ENCODE results near the gene ADAMTS17.

DNA sequence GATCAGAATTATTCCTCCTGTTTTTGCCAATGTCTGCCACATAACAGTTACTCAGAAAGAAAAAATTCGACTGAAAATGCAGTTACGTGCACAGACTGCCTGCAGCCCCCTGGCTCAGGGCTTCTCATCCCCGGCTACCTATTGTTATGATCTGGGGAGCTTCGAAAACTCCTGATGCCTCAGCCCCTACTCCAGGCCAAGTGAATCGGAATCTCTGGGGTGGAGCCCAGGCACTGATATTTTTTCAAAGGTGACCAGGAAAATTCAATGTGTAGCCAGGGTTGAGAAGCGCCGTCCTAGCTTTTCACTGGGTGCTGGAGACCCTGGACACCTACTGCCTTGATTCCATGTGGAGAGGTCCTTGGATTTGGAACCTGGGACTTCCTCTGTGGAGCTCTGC is 8.5 kb downstream of the ADAMTS17 start:
- TF ChIP-seq, protein P1, sequence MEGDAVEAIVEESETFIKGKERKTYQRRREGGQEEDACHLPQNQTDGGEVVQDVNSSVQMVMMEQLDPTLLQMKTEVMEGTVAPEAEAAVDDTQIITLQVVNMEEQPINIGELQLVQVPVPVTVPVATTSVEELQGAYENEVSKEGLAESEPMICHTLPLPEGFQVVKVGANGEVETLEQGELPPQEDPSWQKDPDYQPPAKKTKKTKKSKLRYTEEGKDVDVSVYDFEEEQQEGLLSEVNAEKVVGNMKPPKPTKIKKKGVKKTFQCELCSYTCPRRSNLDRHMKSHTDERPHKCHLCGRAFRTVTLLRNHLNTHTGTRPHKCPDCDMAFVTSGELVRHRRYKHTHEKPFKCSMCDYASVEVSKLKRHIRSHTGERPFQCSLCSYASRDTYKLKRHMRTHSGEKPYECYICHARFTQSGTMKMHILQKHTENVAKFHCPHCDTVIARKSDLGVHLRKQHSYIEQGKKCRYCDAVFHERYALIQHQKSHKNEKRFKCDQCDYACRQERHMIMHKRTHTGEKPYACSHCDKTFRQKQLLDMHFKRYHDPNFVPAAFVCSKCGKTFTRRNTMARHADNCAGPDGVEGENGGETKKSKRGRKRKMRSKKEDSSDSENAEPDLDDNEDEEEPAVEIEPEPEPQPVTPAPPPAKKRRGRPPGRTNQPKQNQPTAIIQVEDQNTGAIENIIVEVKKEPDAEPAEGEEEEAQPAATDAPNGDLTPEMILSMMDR (conservative IDR thresholded peaks at IDR 0.05; ENCODE audit: low read depth, low read length), result no peak
- TF ChIP-seq EZH2 (IDR thresholded peaks at IDR 0.05; ENCODE audit: borderline replicate concordance, low read depth, low read length, poor library complexity, severe bottlenecking), result no peak
